PC-9 (cell line): Measurements from ENCODE around the gene SNX14. TPM values are rescaled to one million over a fixed set of nuclear protein-coding genes. Genes with fewer than 3 reads are reported as not detected.
A peak's percentile ranks its signal among the peaks of the same experiment; 100 is the strongest.

Experiments used
- BruUV-seq: library from RNA; stranded (reverse); fragments of 400-500 nt; replicated peaks from 2 replicates; lab custom pipeline; 2021; lab: Mats Ljungman, UMichigan
- CTCF ChIA-PET: fragments of 300-600 bp; sonication (Branson Sonifier 250); formaldehyde crosslinking; loops from one replicate; lab custom pipeline; 2022; ENCODE audit warnings: antibody characterized with exemption; lab: Charles Lee
- POLR2A ChIA-PET: fragments of 300-600 bp; sonication (Branson Sonifier 250); formaldehyde crosslinking; loops from one replicate; lab custom pipeline; 2022; ENCODE audit warnings: antibody characterized with exemption; ENCODE audit not compliant: unreplicated experiment; lab: Charles Lee
- DNase-seq, 2 experiments: peaks; one replicate each; pipeline versions ENCODE4 v3.0.0 to v3.0.0-alpha.2; 2015 to 2022; ENCODE audit warnings: mixed read lengths in 1 of 2
- H2AFZ ChIP-seq: fragments of 200-600 bp; sonication (generic); 2 replicates; pipeline ENCODE4 v1.8.1; 2017; ENCODE audit warnings: antibody characterized with exemption
- H3F3A ChIP-seq: fragments of 200-600 bp; sonication (generic); 2 replicates; pipeline ENCODE4 v1.8.1; 2017; ENCODE audit warnings: antibody characterized with exemption, mild to moderate bottlenecking, low read depth; ENCODE audit not compliant: insufficient read depth
- H3K27ac ChIP-seq: fragments of 200-600 bp; sonication (generic); 2 replicates; pipeline ENCODE4 v1.6.1; 2016; ENCODE audit warnings: mixed run types
- H3K27me3 ChIP-seq: fragments of 200-600 bp; sonication (generic); 2 replicates; pipeline ENCODE4 v1.6.1; 2016; ENCODE audit warnings: low read depth, mixed run types; ENCODE audit not compliant: insufficient read depth
- H3K36me3 ChIP-seq: fragments of 200-600 bp; sonication (generic); 2 replicates; pipeline ENCODE4 v1.6.1; 2016; ENCODE audit warnings: low read depth, mixed run types
- H3K4me1 ChIP-seq: fragments of 200-600 bp; sonication (generic); replicated peaks from 2 replicates; pipeline ENCODE4 v1.6.1; 2016; ENCODE audit warnings: mixed run types; ENCODE audit not compliant: insufficient read depth
- H3K4me2 ChIP-seq: fragments of 200-600 bp; sonication (generic); 2 replicates; pipeline ENCODE4 v1.6.1; 2017; ENCODE audit warnings: mixed run types
- H3K4me3 ChIP-seq: fragments of 200-600 bp; sonication (generic); 2 replicates; pipeline ENCODE4 v1.6.1; 2016; ENCODE audit warnings: mixed run types
- H3K79me2 ChIP-seq: fragments of 200-600 bp; sonication (generic); 2 replicates; pipeline ENCODE4 v1.6.1; 2017; ENCODE audit warnings: low read depth, mixed run types
- H3K9me2 ChIP-seq: fragments of 200-600 bp; sonication (generic); 2 replicates; pipeline ENCODE4 v1.8.1; 2017; ENCODE audit warnings: mild to moderate bottlenecking; ENCODE audit not compliant: insufficient read depth
- H3K9me3 ChIP-seq: fragments of 200-600 bp; sonication (generic); 2 replicates; pipeline ENCODE4 v1.8.1; 2016; ENCODE audit warnings: low read depth; ENCODE audit not compliant: insufficient read depth
- H4K20me1 ChIP-seq: fragments of 200-600 bp; sonication (generic); 2 replicates; pipeline ENCODE4 v1.8.1; 2017; ENCODE audit not compliant: insufficient read depth
- CTCF ChIP-seq: fragments of 200-600 bp; sonication (generic); conservative IDR thresholded peaks from 2 replicates; pipeline ENCODE4 v1.6.1; 2017; ENCODE audit warnings: mixed run types, antibody characterized with exemption, mild to moderate bottlenecking, moderate library complexity
- EZH2 ChIP-seq: fragments of 200-600 bp; sonication (generic); IDR thresholded peaks from 2 replicates; pipeline ENCODE4 v1.8.0; 2017; ENCODE audit warnings: antibody characterized with exemption, low read depth
- intact Hi-C: fragments of 100-400 bp; cut with micrococcal nuclease; formaldehyde crosslinking; loops from one replicate; pipeline ENCODE4 v1.10.0; 2022; ENCODE audit not compliant: unreplicated experiment
- total RNA-seq: library from RNA; stranded (reverse); gene quantifications from 2 replicates; pipeline ENCODE4 v1.2.3, GENCODE V29; 2021

Gene SNX14
- total RNA-seq, 1 experiment from 2014 or later = 99.1 TPM

DNA sequence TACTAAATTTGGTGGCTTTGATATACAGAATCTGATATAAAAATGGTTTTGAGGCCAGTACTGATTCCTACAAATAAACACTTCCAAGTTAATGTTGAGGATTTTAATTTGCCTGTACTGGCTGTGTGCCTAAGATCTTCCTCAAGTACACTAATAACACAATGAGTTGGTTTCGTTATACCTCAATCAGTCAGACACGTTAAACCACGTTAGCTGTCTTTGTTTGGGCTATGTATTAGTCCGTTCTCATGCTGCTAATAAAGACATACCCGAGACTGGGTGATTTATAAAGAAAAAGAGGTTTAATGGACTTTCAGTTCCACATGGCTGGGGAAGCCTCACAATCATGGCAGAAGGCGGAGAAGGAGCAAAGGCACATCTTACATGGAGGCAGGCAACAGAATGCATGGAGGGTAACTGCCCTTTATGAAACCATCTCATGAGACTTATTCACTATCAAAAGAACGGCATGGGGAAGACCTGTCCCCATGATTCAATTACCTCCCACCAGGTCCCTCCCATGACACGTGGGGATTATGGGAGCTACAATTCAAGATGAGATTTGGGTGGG is 97.6 kb downstream of the SNX14 start:
- Histone ChIP-seq H3K9me2 (no peaks in the 10 kb centered on the region), H3F3A (peaks cover 58% of the 10 kb centered on the region), H4K20me1 (no peaks in the 10 kb centered on the region), H3K4me1 (peaks cover 71% of the 10 kb centered on the region), H3K36me3 (peaks cover 30% of the 10 kb centered on the region), H3K27me3 (no peaks in the 10 kb centered on the region), H2AFZ (no peak overlapping the region), H3K79me2 (no peaks in the 10 kb centered on the region), H3K4me2 (no peak overlapping the region), H3K4me3 (no peak overlapping the region), H3K9me3 (peaks cover 4% of the 10 kb centered on the region; the same call in 1 of the 2 replicates), H3K27ac (no peak overlapping the region)
- POLR2A ChIA-PET = no interaction called here
- BruUV-seq = no TSS peak
- intact Hi-C loops = no loop called here
- CTCF ChIA-PET = no interaction called here
- DNase-seq = no peak
- TF ChIP-seq CTCF (no peak), EZH2 (no peak)

- BruUV-seq = no TSS peak
- Histone ChIP-seq H2AFZ (no peak overlapping the region), H3K36me3 (peaks cover 30% of the 10 kb centered on the region), H3K9me2 (no peaks in the 10 kb centered on the region), H3K9me3 (peaks cover 4% of the 10 kb centered on the region; the same call in 1 of the 2 replicates), H3K79me2 (no peaks in the 10 kb centered on the region), H3K4me1 (peaks cover 73% of the 10 kb centered on the region), H4K20me1 (no peaks in the 10 kb centered on the region), H3K27ac (peak overlapping the region; percentile 59), H3F3A (peaks cover 60% of the 10 kb centered on the region), H3K27me3 (no peaks in the 10 kb centered on the region), H3K4me3 (no peak overlapping the region), H3K4me2 (peak overlapping the region; percentile 33)
- intact Hi-C loops = loop anchor here (5.0 kb wide), 1 partner anchor 147 kb away; the partner anchor contains the start of gene SYNCRIP
- ChIA-PET POLR2A (interaction anchor here (0.5 to 1.1 kb wide), 5 partner anchors 31 to 98 kb away, joined by 3 to 22 read pairs (median 4); partner anchors contain the start of gene NT5E), CTCF (no interaction called here)
- peak; percentile 16 to 42 for DNase-seq
- TF ChIP-seq CTCF = no peak
- no peak for TF ChIP-seq EZH2
Measured at GRCh38 chr6:85494547-85495536, 98.8 kb downstream of the SNX14 start.

- ChIA-PET CTCF (no interaction called here), POLR2A (interaction anchor here (0.5 kb wide), 1 partner anchor 185 kb away, joined by 4 read pairs; no protein-coding TSS in a partner anchor)
- H3K27me3 ChIP-seq = no peaks in the 10 kb centered on the region
- H3K36me3 ChIP-seq = peaks cover 36% of the 10 kb centered on the region
- no peak for TF ChIP-seq CTCF
- TF ChIP-seq EZH2 = no peak
- no peak overlapping the region for H3K4me3 ChIP-seq
- peaks cover 4% of the 10 kb centered on the region; the same call in 1 of the 2 replicates for H3K9me3 ChIP-seq
- no peaks in the 10 kb centered on the region for H3K79me2 ChIP-seq
- peaks cover 71% of the 10 kb centered on the region for H3K4me1 ChIP-seq
- BruUV-seq = no TSS peak
- DNase-seq = no peak
- intact Hi-C loops = loop anchor here (5.0 kb wide), 1 partner anchor 149 kb away; the partner anchor contains the start of gene SYNCRIP
- no peaks in the 10 kb centered on the region for H4K20me1 ChIP-seq
- H3K9me2 ChIP-seq = no peaks in the 10 kb centered on the region
- no peak overlapping the region for H3K4me2 ChIP-seq
- H3F3A ChIP-seq = peaks cover 55% of the 10 kb centered on the region
- no peak overlapping the region for H2AFZ ChIP-seq
- peak overlapping the region; percentile 59; the same call in 1 of the 2 replicates for H3K27ac ChIP-seq
Measured at GRCh38 chr6:85493389-85493788, 100.3 kb downstream of the SNX14 start.
